Neural progenitor cell (in vitro differentiated cells): ENCODE results near the gene NLGN2. TPM values are rescaled to one million over a fixed set of nuclear protein-coding genes. Genes with fewer than 3 reads are reported as not detected.
"Not testable (repeated sequence)": the region's sequence is repeated elsewhere in the genome, so short reads cannot be mapped to it uniquely, and the experiment has no call there.

Experiments used
- DNase-seq: peaks from one replicate; pipeline ENCODE4 v3.0.0-alpha.2; 2016; ENCODE audit warnings: low spot score
- H2AFZ ChIP-seq: fragments of 200-600 bp; sonication (generic); replicated peaks from 2 replicates; pipeline ENCODE4 v1.6.1; 2016; ENCODE audit warnings: antibody characterized with exemption
- H3F3A ChIP-seq: fragments of 200-600 bp; sonication (generic); 2 replicates; pipeline ENCODE4 v1.6.1; 2016; ENCODE audit warnings: antibody characterized with exemption, low read depth
- H3K27ac ChIP-seq: fragments of 200-600 bp; sonication (generic); 2 replicates; pipeline ENCODE4 v1.5.1; 2016; ENCODE audit warnings: mild to moderate bottlenecking
- H3K27me3 ChIP-seq: fragments of 200-600 bp; sonication (generic); 2 replicates; pipeline ENCODE4 v1.6.1; 2016; ENCODE audit warnings: mild to moderate bottlenecking, moderate library complexity
- H3K36me3 ChIP-seq: fragments of 200-600 bp; sonication (generic); 2 replicates; pipeline ENCODE4 v1.5.1; 2016
- H3K4me1 ChIP-seq: fragments of 200-600 bp; sonication (generic); 2 replicates; pipeline ENCODE4 v1.6.1; 2016; ENCODE audit warnings: mixed run types
- H3K4me2 ChIP-seq: fragments of 200-600 bp; sonication (generic); 2 replicates; pipeline ENCODE4 v1.6.1; 2016
- H3K4me3 ChIP-seq: fragments of 200-600 bp; sonication (generic); 2 replicates; pipeline ENCODE4 v1.5.1; 2016
- H3K79me2 ChIP-seq: fragments of 200-600 bp; sonication (generic); 2 replicates; pipeline ENCODE4 v1.6.1; 2016; ENCODE audit warnings: low read depth
- H3K9ac ChIP-seq: fragments of 200-600 bp; sonication (generic); 2 replicates; pipeline ENCODE4 v1.6.1; 2016
- H3K9me3 ChIP-seq: fragments of 200-600 bp; sonication (generic); 2 replicates; pipeline ENCODE4 v1.5.1; 2016; ENCODE audit warnings: low read depth
- H4K20me1 ChIP-seq: fragments of 200-600 bp; sonication (generic); 2 replicates; pipeline ENCODE4 v1.6.1; 2016; ENCODE audit warnings: low read depth
- H3K27ac Mint-ChIP-seq: 3 replicates; pipeline ENCODE4 v1.8.0; 2021; ENCODE audit warnings: mixed read lengths
- H3K27me3 Mint-ChIP-seq: 2 replicates; pipeline ENCODE4 v1.8.0; 2022; ENCODE audit warnings: low read depth, mild to moderate bottlenecking, inconsistent platforms, moderate library complexity, mixed read lengths; ENCODE audit not compliant: insufficient read depth
- H3K36me3 Mint-ChIP-seq: 3 replicates; pipeline ENCODE4 v1.8.0; 2021; ENCODE audit warnings: mixed read lengths
- H3K4me1 Mint-ChIP-seq: 3 replicates; pipeline ENCODE4 v1.8.0; 2021; ENCODE audit warnings: mixed read lengths
- H3K4me3 Mint-ChIP-seq: 3 replicates; pipeline ENCODE4 v1.8.0; 2021; ENCODE audit warnings: mild to moderate bottlenecking, moderate library complexity, mixed read lengths
- H3K9me3 Mint-ChIP-seq: 3 replicates; pipeline ENCODE4 v1.8.0; 2020; ENCODE audit warnings: mixed read lengths
- CTCF ChIP-seq: fragments of 200-600 bp; sonication (generic); IDR thresholded peaks from 2 replicates; pipeline ENCODE4 v1.5.1; 2017; ENCODE audit warnings: antibody characterized with exemption, mild to moderate bottlenecking
- EZH2 ChIP-seq: fragments of 200-600 bp; sonication (generic); IDR thresholded peaks from 2 replicates; pipeline ENCODE4 v1.6.1; 2017; ENCODE audit warnings: antibody characterized with exemption, mild to moderate bottlenecking, moderate library complexity
- EZH2phosphoT487 ChIP-seq: fragments of 200-600 bp; sonication (generic); IDR thresholded peaks from 2 replicates; pipeline ENCODE4 v1.6.1; 2017; ENCODE audit warnings: antibody characterized with exemption
- total RNA-seq: library from RNA; depleted of rRNA; stranded (reverse); fragments of >200 nt; gene quantifications from 2 replicates; pipeline ENCODE4 v1.2.3, GENCODE V29; 2015; ENCODE audit warnings: low replicate concordance

NLGN2 gene
- total RNA-seq, result 13.9 and 36.5 TPM in 2 replicates

GRCh38 chr17:7407485-7408251 lies at the start of gene NLGN2:
Gene NLGN2 (plus strand): TSS chr17:7407845. CDS start chr17:7408256, 411 bp downstream.
- Histone ChIP-seq H3K9me3 (no peaks in the 10 kb centered on the region), H3K79me2 (peaks cover 37% of the 10 kb centered on the region), H3K4me1 (peaks cover 21% of the 10 kb centered on the region), H3K27me3 (no peaks in the 10 kb centered on the region), H3K9ac (no peak within 1 kb of the TSS), H3K4me2 (peak within 1 kb of the TSS; percentile 100), H3F3A (peaks cover 36% of the 10 kb centered on the region), H3K4me3 (peak within 1 kb of the TSS; percentile 97), H3K27ac (no peak within 1 kb of the TSS), H4K20me1 (peaks cover 58% of the 10 kb centered on the region), H3K36me3 (peaks cover 5% of the 10 kb centered on the region), H2AFZ (no peak within 1 kb of the TSS)
- Mint-ChIP-seq H3K4me1 (peaks cover 41% of the 10 kb centered on the region), H3K27ac (no peak within 1 kb of the TSS), H3K9me3 (no peaks in the 10 kb centered on the region), H3K27me3 (peaks cover 13% of the 10 kb centered on the region), H3K4me3 (peak within 1 kb of the TSS; percentile 79), H3K36me3 (peaks cover 21% of the 10 kb centered on the region)
- no peak for TF ChIP-seq CTCF
- TF ChIP-seq EZH2phosphoT487, result no peak
- no peak for DNase-seq

- H3K9me3 ChIP-seq, result no peaks in the 10 kb centered on the region
- Mint-ChIP-seq H3K9me3 (no peaks in the 10 kb centered on the region), H3K4me3 (no peak overlapping the region), H3K27me3 (peaks cover 4% of the 10 kb centered on the region), H3K4me1 (no peaks in the 10 kb centered on the region), H3K27ac (no peak overlapping the region), H3K36me3 (no peaks in the 10 kb centered on the region)
- no peak overlapping the region for H3K27ac ChIP-seq
- H3K4me2 ChIP-seq, result no peak overlapping the region
- H4K20me1 ChIP-seq, result no peaks in the 10 kb centered on the region
- no peaks in the 10 kb centered on the region for H3K4me1 ChIP-seq
- no peak overlapping the region for H2AFZ ChIP-seq
- no peak overlapping the region for H3K9ac ChIP-seq
- no peaks in the 10 kb centered on the region for H3K27me3 ChIP-seq
- H3K36me3 ChIP-seq, result no peaks in the 10 kb centered on the region
- H3K4me3 ChIP-seq, result no peak overlapping the region
- no peak for TF ChIP-seq EZH2
- TF ChIP-seq EZH2phosphoT487, result no peak
- no peak for TF ChIP-seq CTCF
- DNase-seq, result no peak
- H3F3A ChIP-seq, result no peaks in the 10 kb centered on the region
- H3K79me2 ChIP-seq, result no peaks in the 10 kb centered on the region
Observed at GRCh38 chr17:7361906-7362305, 45.7 kb upstream of the NLGN2 start.

- H2AFZ ChIP-seq, result no peak overlapping the region
- Mint-ChIP-seq H3K27ac (no peak overlapping the region), H3K36me3 (no peaks in the 10 kb centered on the region), H3K4me3 (no peak overlapping the region), H3K27me3 (peaks cover 4% of the 10 kb centered on the region), H3K4me1 (peaks cover 3% of the 10 kb centered on the region), H3K9me3 (no peaks in the 10 kb centered on the region)
- no peak overlapping the region for H3K4me3 ChIP-seq
- no peaks in the 10 kb centered on the region for H3K79me2 ChIP-seq
- H3K27me3 ChIP-seq, result no peaks in the 10 kb centered on the region
- H3K9ac ChIP-seq, result no peak overlapping the region
- TF ChIP-seq CTCF (no peak), EZH2phosphoT487 (no peak), EZH2 (no peak)
- no peaks in the 10 kb centered on the region for H3K9me3 ChIP-seq
- no peak overlapping the region for H3K27ac ChIP-seq
- no peaks in the 10 kb centered on the region for H3K4me1 ChIP-seq
- H3K4me2 ChIP-seq, result no peak overlapping the region
- no peaks in the 10 kb centered on the region for H3K36me3 ChIP-seq
- no peaks in the 10 kb centered on the region for H4K20me1 ChIP-seq
- H3F3A ChIP-seq, result no peaks in the 10 kb centered on the region
- DNase-seq, result no peak
Observed at GRCh38 chr17:7363311-7363710, 44.3 kb upstream of the NLGN2 start.

GRCh38 chr17:7365963-7366362 lies 41.7 kb upstream of the NLGN2 start:
- H3K9me3 Mint-ChIP-seq, H3K27me3 ChIP-seq, H3K79me2 ChIP-seq, H2AFZ ChIP-seq, H3K4me3 ChIP-seq, H3K9me3 ChIP-seq, H3K36me3 ChIP-seq, H4K20me1 ChIP-seq, H3K4me2 ChIP-seq, H3F3A ChIP-seq, H3K4me1 Mint-ChIP-seq, H3K4me1 ChIP-seq, DNase-seq, H3K9ac ChIP-seq, H3K27me3 Mint-ChIP-seq, H3K27ac Mint-ChIP-seq, H3K36me3 Mint-ChIP-seq, H3K4me3 Mint-ChIP-seq, H3K27ac ChIP-seq: not testable (repeated sequence)
